Activated naive CD4-positive, alpha-beta T cell treated with anti-CD3 and anti-CD28 coated beads for 36 hours (primary cell): Measurements from ENCODE around the gene TBC1D10A. TPM values are rescaled to one million over a fixed set of nuclear protein-coding genes. Genes with fewer than 3 reads are reported as not detected.
A peak's percentile ranks its signal among the peaks of the same experiment; 100 is the strongest.

Experiments used
- CTCF ChIA-PET: fragments of 350-600 bp; sonication (Branson Sonifier 250); formaldehyde crosslinking; loops from one replicate; lab custom pipeline; 2021; ENCODE audit warnings: antibody characterized with exemption; lab: Charles Lee
- DNase-seq: peaks from one replicate; pipeline ENCODE4 v3.0.0-alpha.2; 2020
- H3K27ac Mint-ChIP-seq: one replicate; pipeline ENCODE4 v1.8.0; 2021; ENCODE audit warnings: mild to moderate bottlenecking, mixed read lengths
- H3K27me3 Mint-ChIP-seq: one replicate; pipeline ENCODE4 v1.8.0; 2021; ENCODE audit warnings: low read depth, mixed read lengths
- H3K36me3 Mint-ChIP-seq: one replicate; pipeline ENCODE4 v1.8.0; 2021; ENCODE audit warnings: low read depth, mixed read lengths
- H3K4me1 Mint-ChIP-seq: one replicate; pipeline ENCODE4 v1.8.0; 2021; ENCODE audit warnings: low read depth, mixed read lengths
- H3K4me3 Mint-ChIP-seq: one replicate; pipeline ENCODE4 v1.8.0; 2021; ENCODE audit warnings: mild to moderate bottlenecking, moderate library complexity, mixed read lengths
- H3K9me3 Mint-ChIP-seq: one replicate; pipeline ENCODE4 v1.8.0; 2021; ENCODE audit warnings: mixed read lengths
- intact Hi-C: fragments of 100-400 bp; cut with micrococcal nuclease; formaldehyde crosslinking; loops from one replicate; pipeline ENCODE4 v1.15.1; 2023
- total RNA-seq, 2 experiments: library from RNA; stranded (reverse); gene quantifications; one replicate each; pipeline ENCODE4 v1.2.3, GENCODE V29; 2021

The TBC1D10A gene
- total RNA-seq, 2 experiments from 2014 or later: 19.4 to 21.4 TPM

DNA sequence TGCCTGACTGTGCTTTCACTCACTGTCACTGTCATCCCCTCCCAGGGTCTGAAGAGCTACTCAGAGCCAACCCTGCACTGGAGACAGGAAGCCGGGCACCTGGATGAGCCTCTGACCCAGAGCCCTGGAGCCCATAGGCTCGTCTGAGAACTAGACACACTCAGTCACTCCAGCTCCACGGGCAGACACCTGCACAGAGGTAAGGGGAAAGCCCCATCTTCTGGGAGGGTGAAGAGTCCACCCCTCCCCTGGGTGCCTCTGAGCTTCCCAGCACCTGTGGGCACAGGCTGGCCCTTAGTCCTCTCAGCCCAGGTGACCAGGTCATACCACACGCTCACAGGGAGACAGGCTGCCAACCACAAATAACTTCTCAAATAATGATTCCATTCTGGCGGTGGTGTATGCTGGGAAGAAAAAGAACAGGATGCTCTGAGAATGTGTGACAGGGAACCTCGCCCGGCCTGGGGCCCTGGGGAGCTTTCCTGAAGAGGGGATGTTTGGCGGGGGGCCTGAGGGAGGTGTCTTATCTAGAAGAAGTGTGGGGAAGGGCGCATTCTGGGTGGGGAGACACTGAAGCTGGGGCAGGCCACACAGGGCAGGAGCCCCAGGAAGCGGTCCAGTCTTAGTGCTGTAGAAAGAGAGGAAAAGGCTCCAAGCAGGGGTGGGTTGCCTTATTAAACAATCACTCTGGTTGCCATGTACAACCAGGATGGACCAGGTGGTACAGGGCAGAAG lies 35.3 kb upstream of the TBC1D10A start:
- H3K4me1 Mint-ChIP-seq: peaks cover 8% of the 10 kb centered on the region
- CTCF ChIA-PET: interaction anchor here (2.8 kb wide), 1 partner anchor 74 kb away, joined by 13 read pairs; no protein-coding TSS in a partner anchor
- no peak overlapping the region for H3K4me3 Mint-ChIP-seq
- H3K9me3 Mint-ChIP-seq: no peaks in the 10 kb centered on the region
- peaks cover 3% of the 10 kb centered on the region for H3K36me3 Mint-ChIP-seq
- intact Hi-C loops: no loop called here
- no peak for DNase-seq
- no peak overlapping the region for H3K27ac Mint-ChIP-seq
- no peaks in the 10 kb centered on the region for H3K27me3 Mint-ChIP-seq

DNA sequence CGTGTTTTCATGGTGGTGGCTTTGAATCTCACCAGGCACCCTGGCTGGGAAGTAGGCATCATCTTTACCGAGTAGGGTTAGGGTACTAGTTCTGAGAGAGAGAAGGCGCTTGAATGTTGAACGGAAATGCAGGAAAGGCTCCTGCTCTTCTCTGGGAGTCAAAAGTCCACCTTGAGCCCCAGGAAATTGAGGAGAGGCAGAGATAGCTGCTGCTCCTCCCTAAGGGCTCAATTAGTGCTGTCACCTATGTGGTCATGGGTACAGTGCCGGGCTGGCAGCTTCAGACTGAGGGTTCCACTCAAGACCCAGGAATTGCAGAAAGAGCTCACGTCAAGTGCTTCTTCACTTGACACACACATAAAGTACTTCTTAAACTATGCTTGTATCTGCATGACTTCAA lies 31.8 kb upstream of the TBC1D10A start:
- no peak overlapping the region for H3K4me3 Mint-ChIP-seq
- intact Hi-C loops: loop anchor here (5.0 kb wide), 1 partner anchor 234 kb away; the partner anchor contains the start of gene PES1
- peaks cover 33% of the 10 kb centered on the region for H3K4me1 Mint-ChIP-seq

DNA sequence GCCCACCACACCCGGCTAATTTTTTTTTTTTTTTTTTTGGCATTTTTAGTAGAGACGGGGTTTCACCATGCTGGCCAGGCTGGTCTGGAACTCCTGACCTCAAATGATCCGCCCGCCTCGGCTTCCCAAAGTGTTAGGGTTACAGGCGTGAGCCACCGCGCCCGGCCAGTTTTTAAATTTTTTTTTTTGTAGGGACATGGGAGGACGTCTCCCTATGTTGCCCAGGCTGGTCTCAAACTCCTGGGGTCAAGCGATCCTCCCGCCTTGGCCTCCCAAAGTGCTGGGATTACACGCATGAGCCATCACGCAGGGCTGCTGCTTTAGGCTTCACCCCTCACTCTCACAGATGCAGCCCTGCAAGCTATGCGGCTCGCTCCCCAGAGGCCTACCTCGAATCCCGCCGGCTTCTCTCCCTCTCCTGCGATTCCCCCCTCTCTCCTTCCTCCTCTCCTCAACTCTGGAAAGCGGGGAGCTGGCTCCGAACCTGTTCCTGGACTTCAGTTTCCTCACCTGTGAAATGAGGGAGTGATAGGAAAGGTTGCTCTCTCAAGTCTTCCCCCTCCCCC lies 31.0 kb upstream of the TBC1D10A start:
- Mint-ChIP-seq H3K36me3 (peaks cover 15% of the 10 kb centered on the region), H3K27me3 (no peaks in the 10 kb centered on the region), H3K27ac (no peak overlapping the region), H3K4me1 (peaks cover 39% of the 10 kb centered on the region), H3K4me3 (peak overlapping the region; percentile 92), H3K9me3 (no peaks in the 10 kb centered on the region)
- DNase-seq: no peak
- CTCF ChIA-PET: interaction anchor here (0.9 to 3.1 kb wide), 3 partner anchors 16 to 70 kb away, joined by 3 to 8 read pairs (median 7); partner anchors contain the start of gene RNF215
- intact Hi-C loops: loop anchor here (2.0 to 5.0 kb wide), 3 partner anchors 29 to 235 kb away; partner anchors contain the start of genes MTFP1, PES1 and RNF215

More for the DNA sequence above, 31.8 kb upstream of the TBC1D10A start:
- Mint-ChIP-seq H3K9me3 (no peaks in the 10 kb centered on the region), H3K27ac (no peak overlapping the region), H3K27me3 (no peaks in the 10 kb centered on the region), H3K36me3 (peaks cover 13% of the 10 kb centered on the region)
- CTCF ChIA-PET: interaction anchor here (0.8 to 3.1 kb wide), 4 partner anchors 15 to 71 kb away, joined by 3 to 8 read pairs (median 5); partner anchors contain the start of gene RNF215
- DNase-seq: no peak

DNA sequence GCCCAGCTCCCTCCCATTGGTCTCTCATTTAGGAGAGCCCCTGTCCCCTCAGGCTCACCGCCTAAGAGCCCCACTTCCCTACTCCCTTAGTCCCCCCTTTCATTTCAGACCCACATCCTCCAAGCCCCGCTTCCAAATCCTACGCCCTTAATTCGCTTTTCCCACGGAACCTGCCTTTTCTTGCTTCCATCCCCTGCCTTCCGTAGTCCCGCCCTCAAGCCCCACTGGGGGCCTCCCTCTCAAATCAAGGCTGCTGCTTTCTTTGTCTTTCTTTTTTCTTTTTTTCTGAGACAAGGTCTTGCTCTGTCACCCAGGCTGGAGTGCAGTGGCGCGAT lies 30.5 kb upstream of the TBC1D10A start:
- no peak for DNase-seq
- H3K9me3 Mint-ChIP-seq: no peaks in the 10 kb centered on the region

DNA sequence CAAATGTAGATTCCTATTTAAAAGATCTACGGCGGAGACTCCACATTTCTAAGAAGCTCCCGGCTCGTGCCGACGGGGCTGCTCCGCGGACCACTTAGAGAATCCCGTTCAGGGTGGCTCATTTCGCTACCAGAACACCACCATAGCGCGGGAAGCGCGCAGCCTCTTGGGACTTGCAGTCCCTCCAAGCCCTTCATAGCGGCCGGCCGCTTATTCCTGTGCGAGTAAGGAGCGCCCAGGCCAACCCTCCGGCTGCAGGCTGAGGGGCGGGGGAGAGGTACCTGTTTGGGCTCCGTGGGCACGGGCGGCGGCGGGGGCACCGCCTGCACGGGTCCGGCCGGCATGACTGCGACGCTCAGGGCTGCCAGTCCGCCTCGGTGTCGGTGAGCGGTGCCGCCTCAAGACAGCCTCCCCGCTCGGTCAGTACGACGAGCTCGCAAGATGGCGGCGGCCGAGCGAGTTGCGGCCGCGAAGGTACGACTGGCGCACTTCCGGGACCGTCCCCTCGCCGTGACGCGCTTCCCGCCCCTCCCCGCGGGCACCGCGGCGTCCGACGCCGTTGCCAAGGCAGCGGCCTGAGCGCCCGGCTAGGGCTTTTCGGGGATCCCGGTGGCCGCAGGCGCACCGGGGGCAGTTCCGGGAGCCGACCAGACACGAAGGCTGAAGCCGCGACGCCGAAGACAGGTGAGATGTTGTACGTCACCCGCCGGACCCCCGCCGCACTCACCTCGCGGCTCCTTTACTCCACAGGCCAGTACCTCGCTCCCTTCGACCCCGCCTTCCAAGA lies 29.9 kb upstream of the TBC1D10A start, which contains the start of the genes CCDC157 and SF3A1:
Gene CCDC157 (plus strand): TSS at position 559 of the 787 bp plus-strand sequence. CDS start 8,994 bp downstream, outside the sequence.
Gene SF3A1 (minus strand): TSS at position 446 of the 787 bp plus-strand sequence. CDS start 102 bp downstream, at position 344.
- intact Hi-C loops: loop anchor here (1.0 to 5.0 kb wide), 7 partner anchors 9 to 236 kb away; partner anchors contain the start of genes CASTOR1, MTFP1, PES1 and RNF215
- Mint-ChIP-seq H3K36me3 (peaks cover 24% of the 10 kb centered on the region), H3K27ac (peak within 1 kb of the TSS; percentile 84), H3K27me3 (no peaks in the 10 kb centered on the region), H3K4me3 (peak within 1 kb of the TSS; percentile 92), H3K4me1 (peaks cover 50% of the 10 kb centered on the region), H3K9me3 (no peaks in the 10 kb centered on the region)
- peak; percentile 87 for DNase-seq
- CTCF ChIA-PET: interaction anchor here (0.6 to 3.1 kb wide), 7 partner anchors 31 to 95 kb away, joined by 3 to 7 read pairs (median 3); partner anchors contain the start of gene RNF215

More for the DNA sequence above, 30.5 kb upstream of the TBC1D10A start:
- Mint-ChIP-seq H3K4me3 (peak overlapping the region; percentile 92), H3K36me3 (peaks cover 19% of the 10 kb centered on the region), H3K4me1 (peaks cover 44% of the 10 kb centered on the region), H3K27ac (peak overlapping the region; percentile 51), H3K27me3 (no peaks in the 10 kb centered on the region)
- CTCF ChIA-PET: interaction anchor here (0.6 to 3.1 kb wide), 4 partner anchors 30 to 95 kb away, joined by 3 to 7 read pairs (median 4); partner anchors contain the start of gene RNF215
- intact Hi-C loops: loop anchor here (2.0 to 5.0 kb wide), 3 partner anchors 30 to 235 kb away; partner anchors contain the start of genes MTFP1, PES1 and RNF215

DNA sequence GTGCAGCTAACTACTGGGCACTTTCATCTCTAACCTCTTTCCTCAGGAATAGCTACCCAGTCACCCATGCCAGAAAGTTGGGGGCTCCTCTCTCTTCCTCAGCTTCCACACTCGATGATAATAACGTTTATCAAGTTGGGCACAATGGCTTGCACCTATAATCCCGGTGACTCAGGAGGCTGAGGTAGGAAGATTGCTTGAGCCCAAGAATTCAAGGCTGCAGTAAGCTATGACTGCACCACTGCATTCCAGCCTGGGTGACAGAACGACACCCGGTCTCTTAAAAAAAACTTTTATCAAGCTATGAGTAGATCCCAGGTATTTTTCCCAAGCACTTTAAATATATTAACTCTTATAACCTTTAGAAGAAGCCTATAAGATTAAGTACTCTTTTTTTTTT lies 27.9 kb upstream of the TBC1D10A start:
- CTCF ChIA-PET: interaction anchor here (0.6 to 1.2 kb wide), 3 partner anchors 30 to 91 kb away, joined by 3 to 4 read pairs (median 4); partner anchors contain the start of gene RNF215
- peak overlapping the region; percentile 46 for H3K4me3 Mint-ChIP-seq
- H3K36me3 Mint-ChIP-seq: peaks cover 41% of the 10 kb centered on the region
- no peak for DNase-seq
- no peaks in the 10 kb centered on the region for H3K9me3 Mint-ChIP-seq
- intact Hi-C loops: loop anchor here (5.0 kb wide), 1 partner anchor 238 kb away; the partner anchor contains the start of gene PES1
- H3K27me3 Mint-ChIP-seq: no peaks in the 10 kb centered on the region
- peak overlapping the region; percentile 68 for H3K27ac Mint-ChIP-seq
- peaks cover 66% of the 10 kb centered on the region for H3K4me1 Mint-ChIP-seq

DNA sequence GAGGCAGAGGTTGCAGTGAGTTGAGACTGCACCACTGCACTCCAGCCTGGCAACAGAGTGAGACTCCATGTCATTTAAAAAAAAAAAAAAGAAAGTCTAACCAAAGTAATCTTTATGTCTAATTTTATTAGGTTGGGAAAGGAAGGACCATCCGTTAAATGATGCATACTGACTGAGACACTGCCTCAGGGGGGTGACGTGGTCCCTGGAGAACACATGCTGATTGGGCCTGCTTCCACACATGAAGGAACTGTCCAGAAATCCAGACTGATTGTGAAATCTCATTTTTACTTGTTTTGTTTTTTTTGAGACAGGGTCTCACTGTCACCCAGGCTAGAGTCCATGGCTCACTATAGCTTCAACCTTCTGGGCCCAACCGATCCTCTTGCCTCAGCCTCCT lies 24.5 kb upstream of the TBC1D10A start:
- intact Hi-C loops: no loop called here
- no peak overlapping the region for H3K4me3 Mint-ChIP-seq
- peaks cover 85% of the 10 kb centered on the region for H3K4me1 Mint-ChIP-seq
- no peak overlapping the region for H3K27ac Mint-ChIP-seq
- H3K9me3 Mint-ChIP-seq: no peaks in the 10 kb centered on the region
- no peak for DNase-seq
- H3K27me3 Mint-ChIP-seq: no peaks in the 10 kb centered on the region
- H3K36me3 Mint-ChIP-seq: peaks cover 64% of the 10 kb centered on the region
- CTCF ChIA-PET: interaction anchor here (0.7 kb wide), 1 partner anchor 320 kb away, joined by 3 read pairs; no protein-coding TSS in a partner anchor

DNA sequence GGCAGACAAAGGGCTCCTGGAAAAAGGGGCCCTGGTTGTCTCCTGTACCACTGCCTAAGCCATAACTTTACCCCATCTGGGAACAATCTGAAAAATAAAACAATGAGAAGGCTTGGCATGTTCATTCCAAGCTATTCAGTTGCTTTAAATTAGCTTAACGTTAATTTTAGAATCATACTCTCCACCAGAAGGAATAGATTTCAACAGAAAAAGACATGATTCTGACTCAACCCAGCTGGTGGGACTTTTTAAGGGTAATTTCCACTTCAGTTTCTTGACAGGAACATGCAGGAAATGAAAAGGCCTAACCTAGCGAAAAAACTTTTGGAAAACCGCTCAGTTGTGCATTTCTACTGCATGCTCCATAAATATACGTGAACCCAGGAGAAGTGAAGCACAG lies 22.1 kb upstream of the TBC1D10A start:
- intact Hi-C loops: no loop called here
- H3K4me3 Mint-ChIP-seq: peak overlapping the region; percentile 4
- peak overlapping the region; percentile 90 for H3K27ac Mint-ChIP-seq
- no peaks in the 10 kb centered on the region for H3K9me3 Mint-ChIP-seq
- peak; percentile 29 for DNase-seq
- CTCF ChIA-PET: interaction anchor here (0.7 to 2.6 kb wide), 2 partner anchors 13 to 61 kb away, joined by 3 to 12 read pairs; no protein-coding TSS in a partner anchor
- peaks cover 79% of the 10 kb centered on the region for H3K4me1 Mint-ChIP-seq
- H3K36me3 Mint-ChIP-seq: peaks cover 70% of the 10 kb centered on the region
- no peaks in the 10 kb centered on the region for H3K27me3 Mint-ChIP-seq

DNA sequence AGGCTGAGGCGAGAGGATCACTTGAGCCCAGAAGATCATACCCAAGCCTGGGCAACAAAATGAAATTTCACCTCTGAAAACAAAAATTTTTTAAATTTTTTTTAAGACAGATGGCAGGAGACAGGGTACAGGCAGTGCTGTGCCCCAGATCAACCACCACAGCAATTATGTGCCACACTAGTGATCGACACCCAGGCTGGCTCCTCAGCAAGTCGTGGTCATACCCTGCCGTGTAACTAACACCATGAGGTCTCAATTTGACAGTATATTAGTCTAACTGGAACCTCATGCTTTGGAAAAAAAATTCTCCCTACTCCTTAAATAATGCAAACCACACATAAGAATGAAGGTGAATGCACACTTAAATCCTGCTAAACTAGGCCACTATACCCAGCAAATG lies 21.7 kb upstream of the TBC1D10A start:
- Mint-ChIP-seq H3K27ac (peak overlapping the region; percentile 90), H3K27me3 (no peaks in the 10 kb centered on the region), H3K9me3 (no peaks in the 10 kb centered on the region), H3K4me1 (peaks cover 75% of the 10 kb centered on the region), H3K4me3 (peak overlapping the region; percentile 4), H3K36me3 (peaks cover 73% of the 10 kb centered on the region)
- CTCF ChIA-PET: interaction anchor here (0.7 to 2.6 kb wide), 2 partner anchors 13 to 61 kb away, joined by 3 to 12 read pairs; no protein-coding TSS in a partner anchor
- DNase-seq: no peak
- intact Hi-C loops: no loop called here

DNA sequence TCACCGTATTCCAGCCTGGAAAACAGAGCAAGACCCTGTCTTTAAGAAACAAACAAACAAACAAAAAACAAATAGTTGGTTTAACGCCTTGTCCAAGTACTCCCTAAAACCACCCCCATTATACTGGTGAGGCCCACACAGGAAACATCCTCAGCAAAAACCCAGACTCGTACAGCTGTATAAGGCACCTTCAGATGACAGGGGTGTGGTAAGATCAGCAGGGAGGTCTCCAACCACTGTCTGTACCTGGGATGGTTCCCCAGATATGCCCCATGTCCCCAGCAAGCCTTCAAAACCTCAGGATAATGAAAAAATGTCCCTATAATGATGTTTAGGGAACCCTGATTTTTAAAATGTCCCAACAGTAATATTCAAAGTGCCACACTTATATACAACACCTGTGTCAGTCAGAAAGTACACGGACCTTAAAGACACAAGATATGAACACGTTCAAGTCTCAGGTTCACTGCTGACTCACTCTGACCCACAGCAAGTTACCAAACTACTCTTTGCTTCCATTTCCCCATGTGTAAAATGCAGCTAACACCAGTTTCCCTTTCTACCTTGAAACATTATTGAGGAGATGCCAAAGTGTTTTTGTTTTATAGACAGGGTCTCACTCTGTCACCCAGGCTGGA lies 20.6 kb upstream of the TBC1D10A start:
- intact Hi-C loops: loop anchor here (1.0 kb wide), 2 partner anchors 9 to 20 kb away; partner anchors contain the start of gene SF3A1
- CTCF ChIA-PET: interaction anchor here (1.0 kb wide), 1 partner anchor 60 kb away, joined by 3 read pairs; no protein-coding TSS in a partner anchor
- Mint-ChIP-seq H3K4me3 (no peak overlapping the region), H3K36me3 (peaks cover 74% of the 10 kb centered on the region), H3K27me3 (no peaks in the 10 kb centered on the region), H3K9me3 (no peaks in the 10 kb centered on the region), H3K4me1 (peaks cover 69% of the 10 kb centered on the region), H3K27ac (peak overlapping the region; percentile 90)
- DNase-seq: peak; percentile 54
